K562 (cell line): Measurements from ENCODE around the gene YIF1A. TPM values are rescaled to one million over a fixed set of nuclear protein-coding genes. Genes with fewer than 3 reads are reported as not detected.

Source experiments
- CAMTA2 ChIP-seq: fragments of 250-450 bp; sonication (Bioruptor Pico); conservative IDR thresholded peaks from 2 replicates; pipeline ENCODE4 v1.5.1; 2022
- ETV6 ChIP-seq, 3 experiments: fragments of 150-350 bp in 1 of 3; sonication (generic) in 1 of 3; formaldehyde crosslinking in 1 of 3; IDR thresholded peaks; 2 replicates each; pipeline versions ENCODE4 v1.6.1 to v1.8.0; 2014 to 2022; ENCODE audit warnings: borderline replicate concordance in 2 of 3, low read depth in 2 of 3, antibody characterized with exemption in 1 of 3, low read length in 1 of 3, mild to moderate bottlenecking in 1 of 3, missing genetic modification reagents in 1 of 3
- GTF2E2 ChIP-seq: fragments of 200-800 bp; sonication (Bioruptor generic); IDR thresholded peaks from 2 replicates; pipeline ENCODE4 v1.6.1; 2016; ENCODE audit warnings: missing genetic modification characterization, missing compliant biosample characterization
- MAZ ChIP-seq, 2 experiments: fragments of 450-650 bp in 1 of 2; sonication (generic) in 1 of 2; formaldehyde crosslinking; IDR thresholded peaks in 1 of 2; conservative IDR thresholded peaks in 1 of 2; 2 replicates each; pipeline versions ENCODE4 v1.4.0 to v1.5.0; 2020; ENCODE audit warnings: mild to moderate bottlenecking in 1 of 2, missing genetic modification reagents in 1 of 2
- NFE2 ChIP-seq: IDR thresholded peaks from 2 replicates; pipeline ENCODE4 v1.6.1; 2014; ENCODE audit warnings: antibody characterized with exemption, low read depth
- TCF7L2 ChIP-seq: fragments of 150-350 bp; IDR thresholded peaks from 2 replicates; pipeline ENCODE4 v1.6.1; 2016; ENCODE audit warnings: low read depth, mild to moderate bottlenecking, low read length, moderate library complexity
- U2AF2 ChIP-seq: fragments of 200-400 bp; formaldehyde crosslinking; optimal IDR thresholded peaks from 2 replicates; pipeline ENCODE3; 2017; ENCODE audit warnings: low read depth, mild to moderate bottlenecking, low read length
- ZNF282 ChIP-seq: sonication (generic); formaldehyde crosslinking; IDR thresholded peaks from 2 replicates; pipeline ENCODE4 v1.8.1; 2023; ENCODE audit warnings: missing genetic modification reagents
- ZNF347 ChIP-seq: fragments of 450-650 bp; formaldehyde crosslinking; IDR thresholded peaks from 2 replicates; pipeline ENCODE4 v1.4.0; 2020; ENCODE audit warnings: low read depth, mild to moderate bottlenecking, moderate library complexity
- ZNF551 ChIP-seq: fragments of 250-450 bp; sonication (Bioruptor Pico); IDR thresholded peaks from 2 replicates; pipeline ENCODE4 v1.5.0; 2021; ENCODE audit warnings: mild to moderate bottlenecking, moderate library complexity
- ZNF707 ChIP-seq: fragments of 250-450 bp; sonication (Bioruptor Pico); conservative IDR thresholded peaks from 2 replicates; pipeline ENCODE4 v1.8.0; 2022; ENCODE audit warnings: inconsistent platforms, mild to moderate bottlenecking, moderate library complexity
- polyA plus RNA-seq, 8 experiments: library from polyadenylated mRNA; depleted of rRNA in 4 of 8; stranded (reverse) in 5 of 8; unstranded in 3 of 8; fragments of >200 nt; fragmentation: Nextera tagmentation in 2 of 8; fragmentation: Illumina TruSeq in 1 of 8; extraction: Ambion mirVana in 2 of 8; extraction: Trizol in 1 of 8; gene quantifications; 2 replicates each; pipeline versions ENCODE4 v1.2.1 to v1.2.3, GENCODE V29; 2011 to 2014; ENCODE audit warnings: inconsistent platforms in 1 of 8, missing spikeins in 1 of 8
- total RNA-seq, 7 experiments: library from RNA; depleted of rRNA in 6 of 7; stranded (reverse); fragments of >200 nt in 6 of 7; fragmentation: Illumina TruSeq in 2 of 7; extraction: Trizol in 2 of 7; gene quantifications; 2 replicates each; pipeline versions ENCODE4 v1.2.1 to v1.2.3, GENCODE V29; 2011 to 2021; ENCODE audit warnings: low replicate concordance in 1 of 7
- TF ChIP-seq, protein P1 (sequence below): sonication (generic); formaldehyde crosslinking; IDR thresholded peaks from 2 replicates; pipeline ENCODE4 v1.9.0; 2022; ENCODE audit warnings: mild to moderate bottlenecking, missing genetic modification reagents
- TF ChIP-seq, protein P2 (sequence below): fragments of 200-800 bp; sonication (Bioruptor generic); IDR thresholded peaks from 2 replicates; pipeline ENCODE4 v1.6.1; 2017; ENCODE audit warnings: missing genetic modification characterization, missing compliant biosample characterization
- TF ChIP-seq, protein P3 (sequence below): fragments of 250-450 bp; sonication (Bioruptor Pico); IDR thresholded peaks from 2 replicates; pipeline ENCODE4 v1.8.0; 2022; ENCODE audit warnings: moderate library complexity, mild to moderate bottlenecking, inconsistent platforms
- TF ChIP-seq, protein P4 (sequence below): sonication (generic); formaldehyde crosslinking; IDR thresholded peaks from 2 replicates; pipeline ENCODE4 v1.8.1; 2023; ENCODE audit warnings: missing genetic modification reagents, mild to moderate bottlenecking, borderline replicate concordance
- TF ChIP-seq, protein P5 (sequence below): fragments of 450-650 bp; IDR thresholded peaks from one replicate; pipeline ENCODE4 v1.6.1; 2018; ENCODE audit warnings: mild to moderate bottlenecking, moderate library complexity; ENCODE audit not compliant: partially characterized antibody
- TF ChIP-seq, protein P6 (sequence below): sonication (generic); formaldehyde crosslinking; IDR thresholded peaks from 2 replicates; pipeline ENCODE4 v1.8.1; 2023; ENCODE audit warnings: mild to moderate bottlenecking, missing genetic modification reagents

YIF1A gene
- total and polyA plus RNA-seq, 9 of the 15 experiments (the other 6 are each of a cell fraction or from before 2014, with no cell fraction given), result 8.6 to 121 (median 77.2) TPM

DNA sequence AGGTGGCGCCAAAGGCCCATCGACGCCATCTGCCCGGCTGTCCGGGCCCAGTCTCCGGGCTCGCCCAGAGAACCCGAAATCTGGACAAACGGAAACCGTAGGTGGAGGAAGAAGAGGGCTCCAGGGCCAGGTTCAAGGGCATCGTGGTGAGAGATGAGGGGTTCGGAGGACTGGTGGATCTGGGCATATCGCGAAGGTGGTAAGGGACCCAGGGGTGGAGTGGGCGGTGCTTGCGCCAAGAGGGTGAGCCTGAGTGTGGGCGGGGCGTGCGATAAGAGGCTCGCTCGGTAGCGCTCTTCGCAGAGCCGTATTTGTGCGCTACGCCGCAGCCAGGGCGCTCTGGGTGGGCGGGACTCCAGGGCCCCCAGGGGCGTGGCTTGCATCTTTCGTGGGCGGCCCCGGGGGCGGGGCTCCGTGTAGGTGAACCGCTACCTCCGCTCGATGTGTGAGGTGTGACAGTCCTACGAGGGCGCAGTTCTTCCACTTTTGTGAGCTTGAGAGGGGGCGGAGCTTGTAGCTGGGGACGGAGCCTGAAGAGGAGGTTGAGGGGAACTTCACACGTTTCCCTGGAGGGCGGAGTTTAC is 23.1 kb upstream of the YIF1A start (continued):
- TF ChIP-seq ETV6 (IDR thresholded peaks at IDR 0.05; ENCODE audit: borderline replicate concordance in 1 of 2, low read depth in 2 of 2, low read length in 1 of 2), result no peak
- no peak for TF ChIP-seq ETV6 (CRISPR knock-in tag; IDR thresholded peaks at IDR 0.05; ENCODE audit: borderline replicate concordance)
- no peak for TF ChIP-seq GTF2E2 (tag)
- TF ChIP-seq, protein P1, sequence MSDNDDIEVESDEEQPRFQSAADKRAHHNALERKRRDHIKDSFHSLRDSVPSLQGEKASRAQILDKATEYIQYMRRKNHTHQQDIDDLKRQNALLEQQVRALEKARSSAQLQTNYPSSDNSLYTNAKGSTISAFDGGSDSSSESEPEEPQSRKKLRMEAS (CRISPR knock-in tag), result peak; percentile 98
- no peak for TF ChIP-seq ZNF707 (CRISPR knock-in tag)
- TF ChIP-seq ZNF551 (CRISPR knock-in tag), result no peak
- TF ChIP-seq, protein P2, sequence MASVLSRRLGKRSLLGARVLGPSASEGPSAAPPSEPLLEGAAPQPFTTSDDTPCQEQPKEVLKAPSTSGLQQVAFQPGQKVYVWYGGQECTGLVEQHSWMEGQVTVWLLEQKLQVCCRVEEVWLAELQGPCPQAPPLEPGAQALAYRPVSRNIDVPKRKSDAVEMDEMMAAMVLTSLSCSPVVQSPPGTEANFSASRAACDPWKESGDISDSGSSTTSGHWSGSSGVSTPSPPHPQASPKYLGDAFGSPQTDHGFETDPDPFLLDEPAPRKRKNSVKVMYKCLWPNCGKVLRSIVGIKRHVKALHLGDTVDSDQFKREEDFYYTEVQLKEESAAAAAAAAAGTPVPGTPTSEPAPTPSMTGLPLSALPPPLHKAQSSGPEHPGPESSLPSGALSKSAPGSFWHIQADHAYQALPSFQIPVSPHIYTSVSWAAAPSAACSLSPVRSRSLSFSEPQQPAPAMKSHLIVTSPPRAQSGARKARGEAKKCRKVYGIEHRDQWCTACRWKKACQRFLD (CRISPR knock-in tag), result no peak
- peak in 1 of 2 experiments; percentile 78; a peak in 3 of 4 replicates for TF ChIP-seq MAZ (CRISPR knock-in tag; conservative IDR thresholded peaks at IDR 0.05 in 1 of 2, IDR thresholded peaks at IDR 0.05 in 1 of 2)
- TF ChIP-seq, protein P3, sequence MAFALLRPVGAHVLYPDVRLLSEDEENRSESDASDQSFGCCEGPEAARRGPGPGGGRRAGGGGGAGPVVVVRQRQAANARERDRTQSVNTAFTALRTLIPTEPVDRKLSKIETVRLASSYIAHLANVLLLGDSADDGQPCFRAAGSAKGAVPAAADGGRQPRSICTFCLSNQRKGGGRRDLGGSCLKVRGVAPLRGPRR (CRISPR knock-in tag), result no peak
- TF ChIP-seq ZNF347 (CRISPR knock-in tag), result no peak
- TF ChIP-seq, protein P4, sequence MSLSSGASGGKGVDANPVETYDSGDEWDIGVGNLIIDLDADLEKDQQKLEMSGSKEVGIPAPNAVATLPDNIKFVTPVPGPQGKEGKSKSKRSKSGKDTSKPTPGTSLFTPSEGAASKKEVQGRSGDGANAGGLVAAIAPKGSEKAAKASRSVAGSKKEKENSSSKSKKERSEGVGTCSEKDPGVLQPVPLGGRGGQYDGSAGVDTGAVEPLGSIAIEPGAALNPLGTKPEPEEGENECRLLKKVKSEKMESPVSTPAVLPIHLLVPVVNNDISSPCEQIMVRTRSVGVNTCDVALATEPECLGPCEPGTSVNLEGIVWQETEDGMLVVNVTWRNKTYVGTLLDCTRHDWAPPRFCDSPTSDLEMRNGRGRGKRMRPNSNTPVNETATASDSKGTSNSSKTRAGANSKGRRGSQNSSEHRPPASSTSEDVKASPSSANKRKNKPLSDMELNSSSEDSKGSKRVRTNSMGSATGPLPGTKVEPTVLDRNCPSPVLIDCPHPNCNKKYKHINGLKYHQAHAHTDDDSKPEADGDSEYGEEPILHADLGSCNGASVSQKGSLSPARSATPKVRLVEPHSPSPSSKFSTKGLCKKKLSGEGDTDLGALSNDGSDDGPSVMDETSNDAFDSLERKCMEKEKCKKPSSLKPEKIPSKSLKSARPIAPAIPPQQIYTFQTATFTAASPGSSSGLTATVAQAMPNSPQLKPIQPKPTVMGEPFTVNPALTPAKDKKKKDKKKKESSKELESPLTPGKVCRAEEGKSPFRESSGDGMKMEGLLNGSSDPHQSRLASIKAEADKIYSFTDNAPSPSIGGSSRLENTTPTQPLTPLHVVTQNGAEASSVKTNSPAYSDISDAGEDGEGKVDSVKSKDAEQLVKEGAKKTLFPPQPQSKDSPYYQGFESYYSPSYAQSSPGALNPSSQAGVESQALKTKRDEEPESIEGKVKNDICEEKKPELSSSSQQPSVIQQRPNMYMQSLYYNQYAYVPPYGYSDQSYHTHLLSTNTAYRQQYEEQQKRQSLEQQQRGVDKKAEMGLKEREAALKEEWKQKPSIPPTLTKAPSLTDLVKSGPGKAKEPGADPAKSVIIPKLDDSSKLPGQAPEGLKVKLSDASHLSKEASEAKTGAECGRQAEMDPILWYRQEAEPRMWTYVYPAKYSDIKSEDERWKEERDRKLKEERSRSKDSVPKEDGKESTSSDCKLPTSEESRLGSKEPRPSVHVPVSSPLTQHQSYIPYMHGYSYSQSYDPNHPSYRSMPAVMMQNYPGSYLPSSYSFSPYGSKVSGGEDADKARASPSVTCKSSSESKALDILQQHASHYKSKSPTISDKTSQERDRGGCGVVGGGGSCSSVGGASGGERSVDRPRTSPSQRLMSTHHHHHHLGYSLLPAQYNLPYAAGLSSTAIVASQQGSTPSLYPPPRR, result no peak
- TF ChIP-seq ZNF282 (CRISPR knock-in tag), result no peak
- TF ChIP-seq, protein P5, sequence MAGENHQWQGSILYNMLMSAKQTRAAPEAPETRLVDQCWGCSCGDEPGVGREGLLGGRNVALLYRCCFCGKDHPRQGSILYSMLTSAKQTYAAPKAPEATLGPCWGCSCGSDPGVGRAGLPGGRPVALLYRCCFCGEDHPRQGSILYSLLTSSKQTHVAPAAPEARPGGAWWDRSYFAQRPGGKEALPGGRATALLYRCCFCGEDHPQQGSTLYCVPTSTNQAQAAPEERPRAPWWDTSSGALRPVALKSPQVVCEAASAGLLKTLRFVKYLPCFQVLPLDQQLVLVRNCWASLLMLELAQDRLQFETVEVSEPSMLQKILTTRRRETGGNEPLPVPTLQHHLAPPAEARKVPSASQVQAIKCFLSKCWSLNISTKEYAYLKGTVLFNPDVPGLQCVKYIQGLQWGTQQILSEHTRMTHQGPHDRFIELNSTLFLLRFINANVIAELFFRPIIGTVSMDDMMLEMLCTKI, result no peak
- TF ChIP-seq U2AF2, result no peak
- TF ChIP-seq NFE2, result no peak
- TF ChIP-seq TCF7L2, result no peak
- TF ChIP-seq, protein P6, sequence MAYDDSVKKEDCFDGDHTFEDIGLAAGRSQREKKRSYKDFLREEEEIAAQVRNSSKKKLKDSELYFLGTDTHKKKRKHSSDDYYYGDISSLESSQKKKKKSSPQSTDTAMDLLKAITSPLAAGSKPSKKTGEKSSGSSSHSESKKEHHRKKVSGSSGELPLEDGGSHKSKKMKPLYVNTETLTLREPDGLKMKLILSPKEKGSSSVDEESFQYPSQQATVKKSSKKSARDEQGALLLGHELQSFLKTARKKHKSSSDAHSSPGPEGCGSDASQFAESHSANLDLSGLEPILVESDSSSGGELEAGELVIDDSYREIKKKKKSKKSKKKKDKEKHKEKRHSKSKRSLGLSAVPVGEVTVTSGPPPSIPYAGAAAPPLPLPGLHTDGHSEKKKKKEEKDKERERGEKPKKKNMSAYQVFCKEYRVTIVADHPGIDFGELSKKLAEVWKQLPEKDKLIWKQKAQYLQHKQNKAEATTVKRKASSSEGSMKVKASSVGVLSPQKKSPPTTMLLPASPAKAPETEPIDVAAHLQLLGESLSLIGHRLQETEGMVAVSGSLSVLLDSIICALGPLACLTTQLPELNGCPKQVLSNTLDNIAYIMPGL, result peak; percentile 77; the same call in 1 of the 2 replicates
- no peak for TF ChIP-seq CAMTA2 (CRISPR knock-in tag)
